HAP-1 (cell line): Measurements from ENCODE around the gene STXBP5.
A peak's percentile ranks its signal among the peaks of the same experiment; 100 is the strongest.

Experiments
- DNase-seq, 2 experiments: peaks; one replicate each; pipeline ENCODE4 v3.0.0-alpha.2; 2016 to 2020; ENCODE audit warnings: low spot score in 2 of 2
- H3K27me3 ChIP-seq: fragments of 250-450 bp; sonication (Bioruptor Pico); 2 replicates; pipeline ENCODE4 v1.5.1; 2020; ENCODE audit warnings: low read depth, mild to moderate bottlenecking, moderate library complexity
- H3K36me3 ChIP-seq: fragments of 250-450 bp; sonication (Bioruptor Pico); replicated peaks from 2 replicates; pipeline ENCODE4 v1.5.1; 2020; ENCODE audit warnings: mild to moderate bottlenecking
- H3K4me1 ChIP-seq: fragments of 250-450 bp; sonication (Bioruptor Pico); 2 replicates; pipeline ENCODE4 v1.5.1; 2020; ENCODE audit warnings: mild to moderate bottlenecking
- H3K4me3 ChIP-seq: fragments of 250-450 bp; sonication (Bioruptor Pico); 2 replicates; pipeline ENCODE4 v1.5.1; 2020; ENCODE audit warnings: mild to moderate bottlenecking, moderate library complexity
- H3K9me3 ChIP-seq: fragments of 250-450 bp; sonication (Bioruptor Pico); 2 replicates; pipeline ENCODE4 v1.5.1; 2020; ENCODE audit warnings: mild to moderate bottlenecking, moderate library complexity
- in situ Hi-C: fragments of 300-500 bp; cut with MboI; formaldehyde crosslinking; loops from 3 replicates; pipeline ENCODE4 v1.14.3; 2020; ENCODE audit warnings: low sequenced_read_pairs, inconsistent platforms, mixed read lengths

The STXBP5 gene

DNA sequence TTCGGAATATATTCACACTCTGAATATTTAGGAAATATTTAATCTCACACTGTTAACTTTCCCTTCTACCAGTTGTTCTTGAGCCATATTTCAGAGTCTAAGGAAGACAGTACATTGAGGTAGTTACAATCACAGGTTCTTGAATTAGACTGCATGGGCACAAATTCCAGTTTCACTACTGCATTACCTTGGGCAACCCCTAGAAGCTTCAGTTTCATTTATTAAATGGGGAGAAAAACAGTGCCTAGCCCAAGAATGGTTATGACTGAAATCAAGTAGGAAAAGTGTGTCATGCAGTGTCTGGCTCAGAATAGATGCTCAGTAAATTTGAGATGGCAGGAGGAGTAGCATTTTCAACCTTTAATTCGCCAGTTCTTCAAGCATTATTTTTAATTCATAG is 179.8 kb downstream of the STXBP5 start:
- no peaks in the 10 kb centered on the region for H3K27me3 ChIP-seq
- H3K36me3 ChIP-seq = no peaks in the 10 kb centered on the region
- H3K9me3 ChIP-seq = no peaks in the 10 kb centered on the region
- no peak for DNase-seq
- H3K4me3 ChIP-seq = no peak overlapping the region
- in situ Hi-C loops = no loop called here
- H3K4me1 ChIP-seq = no peaks in the 10 kb centered on the region

GRCh38 chr6:147384737-147385710 is 180.8 kb downstream of the STXBP5 start:
- H3K27me3 ChIP-seq = no peaks in the 10 kb centered on the region
- no peaks in the 10 kb centered on the region for H3K4me1 ChIP-seq
- no peak overlapping the region for H3K4me3 ChIP-seq
- H3K36me3 ChIP-seq = no peaks in the 10 kb centered on the region
- DNase-seq = no peak
- H3K9me3 ChIP-seq = no peaks in the 10 kb centered on the region
- in situ Hi-C loops = no loop called here

- no peaks in the 10 kb centered on the region for H3K27me3 ChIP-seq
- no peaks in the 10 kb centered on the region for H3K36me3 ChIP-seq
- no peaks in the 10 kb centered on the region for H3K4me1 ChIP-seq
- in situ Hi-C loops = no loop called here
- DNase-seq = no peak
- H3K9me3 ChIP-seq = no peaks in the 10 kb centered on the region
- H3K4me3 ChIP-seq = no peak overlapping the region
Observed at GRCh38 chr6:147389463-147389862, 185.2 kb downstream of the STXBP5 start.

GRCh38 chr6:147390909-147391536 is 186.8 kb downstream of the STXBP5 start:
- DNase-seq = peak; percentile 18 to 36
- in situ Hi-C loops = no loop called here

GRCh38 chr6:147392917-147393625 is 188.9 kb downstream of the STXBP5 start:
- no peak for DNase-seq
- no peak overlapping the region for H3K4me3 ChIP-seq
- no peaks in the 10 kb centered on the region for H3K9me3 ChIP-seq
- H3K27me3 ChIP-seq = no peaks in the 10 kb centered on the region
- in situ Hi-C loops = no loop called here
- H3K4me1 ChIP-seq = peaks cover 4% of the 10 kb centered on the region; the same call in 1 of the 2 replicates
- H3K36me3 ChIP-seq = no peaks in the 10 kb centered on the region

More at GRCh38 chr6:147390909-147391536, 186.8 kb downstream of the STXBP5 start:
- Histone ChIP-seq H3K36me3 (no peaks in the 10 kb centered on the region), H3K27me3 (no peaks in the 10 kb centered on the region), H3K4me1 (peaks cover 4% of the 10 kb centered on the region; the same call in 1 of the 2 replicates), H3K9me3 (no peaks in the 10 kb centered on the region), H3K4me3 (no peak overlapping the region)

- DNase-seq = no peak
- in situ Hi-C loops = no loop called here
- Histone ChIP-seq H3K36me3 (no peaks in the 10 kb centered on the region), H3K4me1 (peaks cover 4% of the 10 kb centered on the region; the same call in 1 of the 2 replicates), H3K4me3 (no peak overlapping the region), H3K9me3 (no peaks in the 10 kb centered on the region), H3K27me3 (no peaks in the 10 kb centered on the region)
Observed at GRCh38 chr6:147395158-147395557, 190.9 kb downstream of the STXBP5 start.

DNA sequence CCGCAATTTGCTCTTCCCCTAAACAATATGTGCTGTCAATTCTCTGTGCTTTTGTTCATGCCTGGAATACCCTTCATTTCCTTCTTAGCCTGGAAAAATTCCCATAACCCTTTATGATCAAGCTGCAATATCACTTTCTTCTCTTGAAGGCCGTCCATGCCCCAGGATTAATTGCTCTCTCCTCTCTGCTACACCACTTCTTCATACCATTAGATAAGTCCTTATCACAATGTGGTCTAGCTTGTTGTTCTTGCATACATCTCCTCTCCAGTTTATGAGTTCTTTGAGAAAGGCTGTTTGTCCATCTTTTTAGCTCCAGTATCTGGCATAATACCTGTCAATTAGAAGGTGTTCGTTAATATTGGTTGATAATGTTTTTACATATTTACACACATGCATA is 193.1 kb downstream of the STXBP5 start:
- in situ Hi-C loops = no loop called here
- H3K9me3 ChIP-seq = no peaks in the 10 kb centered on the region
- H3K4me1 ChIP-seq = peaks cover 4% of the 10 kb centered on the region; the same call in 1 of the 2 replicates
- no peaks in the 10 kb centered on the region for H3K36me3 ChIP-seq
- H3K4me3 ChIP-seq = no peak overlapping the region
- H3K27me3 ChIP-seq = no peaks in the 10 kb centered on the region
- DNase-seq = no peak

- Histone ChIP-seq H3K36me3 (no peaks in the 10 kb centered on the region), H3K9me3 (no peaks in the 10 kb centered on the region), H3K4me1 (no peaks in the 10 kb centered on the region), H3K4me3 (no peak overlapping the region), H3K27me3 (no peaks in the 10 kb centered on the region)
- in situ Hi-C loops = no loop called here
- DNase-seq = no peak
Observed at GRCh38 chr6:147400968-147401367, 196.8 kb downstream of the STXBP5 start.

DNA sequence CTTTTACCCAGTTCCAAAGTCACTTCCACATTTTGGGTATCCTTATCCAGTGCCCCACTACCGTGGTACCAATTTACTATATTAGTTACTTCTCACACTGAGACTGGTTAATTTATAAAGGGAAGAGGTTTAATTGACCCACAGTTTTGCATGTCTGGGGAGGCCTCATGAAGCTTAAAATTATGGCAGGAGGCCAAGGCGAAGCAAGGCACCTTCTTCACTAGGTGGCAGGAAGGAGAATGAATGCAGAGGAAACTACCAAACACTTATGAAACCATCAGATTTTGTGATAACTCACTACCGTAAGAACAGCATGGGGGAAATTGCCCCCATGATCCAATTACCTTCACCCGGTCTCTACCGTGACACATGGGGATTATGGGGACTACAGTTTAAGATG is 197.6 kb downstream of the STXBP5 start:
- Histone ChIP-seq H3K27me3 (no peaks in the 10 kb centered on the region), H3K4me3 (no peak overlapping the region), H3K36me3 (no peaks in the 10 kb centered on the region), H3K4me1 (no peaks in the 10 kb centered on the region), H3K9me3 (no peaks in the 10 kb centered on the region)
- DNase-seq = no peak
- in situ Hi-C loops = no loop called here

DNA sequence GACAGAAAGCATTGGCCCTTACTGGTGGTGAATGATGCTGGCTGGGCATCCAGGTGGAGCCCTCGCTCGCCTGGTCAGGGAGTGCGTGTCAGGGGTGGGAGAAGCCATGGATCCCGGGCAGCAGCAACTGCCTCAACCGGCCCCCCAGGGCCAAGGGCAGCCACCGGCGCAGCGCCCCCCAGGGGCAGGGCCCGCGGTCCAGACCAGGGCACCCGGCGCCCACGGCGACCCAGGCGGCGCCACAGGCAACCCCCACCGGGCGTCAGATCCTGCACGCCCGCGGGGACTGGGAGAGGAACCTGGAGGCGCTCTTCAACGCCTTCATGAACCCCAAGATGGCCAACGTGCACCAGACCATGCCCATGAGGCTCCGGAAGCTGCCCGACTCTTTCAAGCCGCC is 202.6 kb downstream of the STXBP5 start:
- Histone ChIP-seq H3K27me3 (no peaks in the 10 kb centered on the region), H3K36me3 (no peaks in the 10 kb centered on the region), H3K9me3 (no peaks in the 10 kb centered on the region; the same call in 1 of the 2 replicates), H3K4me1 (no peaks in the 10 kb centered on the region), H3K4me3 (no peak overlapping the region)
- DNase-seq = no peak
- in situ Hi-C loops = no loop called here

GRCh38 chr6:147407571-147407970 is 203.4 kb downstream of the STXBP5 start:
- no peak for DNase-seq
- Histone ChIP-seq H3K4me3 (no peak overlapping the region), H3K27me3 (no peaks in the 10 kb centered on the region), H3K4me1 (no peaks in the 10 kb centered on the region), H3K36me3 (no peaks in the 10 kb centered on the region), H3K9me3 (no peaks in the 10 kb centered on the region; the same call in 1 of the 2 replicates)
- in situ Hi-C loops = no loop called here

DNA sequence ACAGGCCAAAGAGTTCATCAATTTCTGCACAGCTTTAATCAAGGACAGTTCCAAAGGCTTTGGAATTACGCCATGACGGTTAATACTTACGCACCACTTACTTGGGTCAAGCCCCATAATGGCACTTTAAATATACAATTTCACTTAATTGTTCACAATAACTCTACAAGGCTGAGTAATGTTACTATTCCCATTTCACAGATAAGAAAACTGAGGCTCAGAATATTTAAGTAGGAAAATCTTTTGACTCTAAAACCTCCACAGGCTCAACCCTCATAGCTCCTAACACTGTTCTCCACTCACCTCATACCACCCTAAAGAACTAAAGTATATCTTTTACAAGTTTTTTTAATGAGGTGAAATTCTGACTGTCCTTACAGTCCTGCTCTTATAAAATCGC is 212.4 kb downstream of the STXBP5 start:
- Histone ChIP-seq H3K36me3 (no peaks in the 10 kb centered on the region), H3K9me3 (no peaks in the 10 kb centered on the region; the same call in 1 of the 2 replicates), H3K4me3 (no peak overlapping the region), H3K27me3 (0 out of 2 replicates have a peak, but pooled peaks cover 5% of the 10 kb centered on the region), H3K4me1 (no peaks in the 10 kb centered on the region; the same call in 1 of the 2 replicates)
- DNase-seq = no peak
- in situ Hi-C loops = no loop called here

DNA sequence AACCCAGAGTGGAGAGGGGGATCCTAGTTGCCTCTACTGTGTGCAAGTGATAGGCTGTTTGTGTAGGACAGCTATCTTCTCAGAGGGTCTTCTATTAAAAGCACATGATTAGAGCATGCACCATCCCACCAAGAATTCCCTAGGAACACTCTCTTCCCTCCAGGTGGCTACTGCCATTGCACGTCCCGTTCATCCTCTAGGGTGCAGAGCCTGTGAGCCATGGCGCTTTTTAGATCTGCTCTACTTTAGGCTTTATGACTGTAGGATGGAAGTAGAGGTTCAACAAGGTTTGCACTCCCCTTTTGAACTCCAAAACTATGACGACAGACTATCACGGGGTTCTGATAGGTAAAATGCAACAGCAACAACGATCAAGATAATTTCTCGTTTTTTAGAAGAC is 213.7 kb downstream of the STXBP5 start:
- DNase-seq = no peak
- Histone ChIP-seq H3K27me3 (0 out of 2 replicates have a peak, but pooled peaks cover 5% of the 10 kb centered on the region), H3K4me3 (no peak overlapping the region), H3K9me3 (no peaks in the 10 kb centered on the region), H3K36me3 (no peaks in the 10 kb centered on the region), H3K4me1 (no peaks in the 10 kb centered on the region; the same call in 1 of the 2 replicates)
- in situ Hi-C loops = no loop called here
